ENCODE results near the gene WDFY2.

- TF ChIP-seq POLR2A (IDR thresholded peaks at IDR 0.05; ENCODE audit: insufficient read depth in 1 of 2, low read depth in 2 of 2, low read length in 2 of 2) (no peak), MXI1 (IDR thresholded peaks at IDR 0.05; ENCODE audit: borderline replicate concordance, low read depth, low read length) (no peak), ZBTB14 (CRISPR knock-in tag; IDR thresholded peaks at IDR 0.05) (no peak), NFIC (IDR thresholded peaks at IDR 0.05; ENCODE audit: low read length) (no peak), ATAD3A (CRISPR knock-in tag; IDR thresholded peaks at IDR 0.05) (no peak), ZHX1 (CRISPR knock-in tag; IDR thresholded peaks at IDR 0.05; ENCODE audit: low read depth) (no peak), CREB3 (CRISPR knock-in tag; IDR thresholded peaks at IDR 0.05) (no peak), NFE2L2 (IDR thresholded peaks at IDR 0.05; ENCODE audit: low read length) (no peak), HNRNPH1 (optimal IDR thresholded peaks at IDR 0.05; ENCODE audit: low read depth, low read length) (no peak), MED1 (CRISPR knock-in tag; IDR thresholded peaks at IDR 0.05) (no peak), NBN (conservative IDR thresholded peaks at IDR 0.05) (no peak), HNF4G (IDR thresholded peaks at IDR 0.05; ENCODE audit: borderline replicate concordance, low read depth, low read length) (no peak), HNF4G (CRISPR knock-in tag; IDR thresholded peaks at IDR 0.05; ENCODE audit: borderline replicate concordance, low read depth) (no peak), ZNF614 (CRISPR knock-in tag; IDR thresholded peaks at IDR 0.05; ENCODE audit: borderline replicate concordance) (no peak)
These were observed 54.1 kb downstream of the WDFY2 start for GRCh38 chr13:51638216-51638871.

Measured in HepG2 (cell line).